Fibroblast of skin of scalp (primary cell): ENCODE results near the gene ALDOA.

ENCODE experiments used
- DNase-seq: peaks from one replicate; pipeline ENCODE4 v3.0.0-alpha.2; 2013

Gene ALDOA

DNA sequence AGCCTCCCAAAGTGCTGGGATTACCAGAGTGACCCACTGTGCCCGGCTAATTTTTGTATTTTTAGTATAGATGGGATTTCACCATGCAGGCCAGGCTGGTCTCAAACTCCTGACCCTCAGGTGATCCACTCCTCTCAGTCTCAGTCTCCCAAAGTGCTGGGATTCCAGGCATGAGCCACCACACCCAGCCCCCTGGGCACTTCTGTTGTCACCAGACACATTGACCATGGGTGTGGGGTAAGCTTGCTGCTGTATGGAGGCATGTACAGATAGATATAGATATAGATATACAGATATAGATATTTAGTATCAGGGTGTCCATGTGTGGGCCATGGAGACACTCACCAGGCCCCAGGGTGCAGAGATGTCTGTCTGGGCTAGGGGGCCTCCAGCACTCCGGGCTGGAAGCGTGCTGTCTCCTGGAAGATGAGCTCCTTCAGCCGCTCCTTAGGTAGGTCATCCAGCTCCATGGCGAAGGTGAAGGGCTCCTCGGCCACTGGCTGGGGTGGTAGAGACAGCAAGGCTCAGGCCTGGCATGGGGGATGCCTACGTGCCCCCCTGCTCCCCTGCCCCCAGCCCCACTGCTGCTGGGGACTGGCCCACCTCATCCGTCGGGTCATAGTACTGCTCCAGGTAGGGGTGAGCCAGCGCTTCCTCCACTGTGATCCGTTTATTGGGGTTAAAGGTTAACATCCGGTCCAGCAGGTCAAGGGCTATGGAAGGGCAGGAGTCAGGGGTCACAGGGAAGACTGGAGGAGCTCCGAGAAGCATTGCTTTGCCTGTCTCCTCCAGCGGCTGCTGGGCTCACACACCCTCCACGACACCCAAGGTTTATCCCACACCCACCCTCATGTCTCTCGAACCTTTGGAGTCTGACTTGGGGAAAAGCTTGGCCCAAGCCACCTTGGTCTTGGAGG is 51.0 kb downstream of the ALDOA start:
- no peak for DNase-seq

DNA sequence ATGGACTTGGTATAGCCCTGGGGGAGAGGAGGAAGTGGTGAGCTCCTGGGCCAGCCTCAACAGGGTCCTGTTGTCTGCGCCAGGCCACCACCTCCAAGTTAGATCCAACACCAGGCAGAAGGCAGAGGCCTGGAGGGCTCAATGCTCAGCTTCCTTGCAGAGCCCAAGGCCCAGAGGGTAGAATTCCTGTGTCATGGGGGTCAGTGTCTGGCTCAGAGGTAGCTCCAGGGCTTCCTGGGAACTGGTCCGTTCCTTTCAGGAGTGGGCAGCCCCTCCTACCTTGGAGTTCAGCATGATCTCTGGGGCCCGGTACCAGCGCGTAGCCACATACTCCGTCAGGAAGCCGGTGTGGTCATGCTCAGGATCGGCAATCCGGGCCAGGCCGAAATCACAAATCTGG is 52.2 kb downstream of the ALDOA start:
- no peak for DNase-seq

DNA sequence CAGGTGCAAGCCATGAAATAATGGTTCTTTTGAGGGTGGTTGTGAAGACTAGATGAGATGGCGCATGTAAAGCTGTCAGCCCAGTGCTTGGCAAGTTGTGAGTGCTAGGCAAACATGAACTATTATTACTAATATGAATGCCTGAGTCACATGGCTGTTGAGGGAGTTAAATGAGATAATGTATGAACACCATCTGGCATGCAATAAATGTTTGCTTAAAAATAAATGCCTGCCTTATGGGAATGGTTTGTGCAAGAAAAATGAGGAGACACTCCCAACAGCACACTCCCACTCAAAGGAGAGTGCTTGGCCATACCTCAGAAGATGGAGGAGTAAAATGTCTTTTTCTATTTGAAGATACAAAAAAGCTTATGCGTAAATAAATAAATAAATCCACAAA is 53.9 kb downstream of the ALDOA start:
- no peak for DNase-seq
